GM18502 (cell line): ENCODE results near the gene PISD.

Experiments
- ATAC-seq: cut with Tn5 transposase; IDR thresholded peaks from one replicate; pipeline ENCODE4 v1.9.1; 2021; ENCODE audit warnings: mild to moderate bottlenecking; ENCODE audit not compliant: unreplicated experiment, poor library complexity

Gene PISD

GRCh38 chr22:31653944-31654343 lies 8.1 kb downstream of the PISD start:
- ATAC-seq, result no peak

- no peak for ATAC-seq
Measured at GRCh38 chr22:31652911-31653684, 8.9 kb downstream of the PISD start.

DNA sequence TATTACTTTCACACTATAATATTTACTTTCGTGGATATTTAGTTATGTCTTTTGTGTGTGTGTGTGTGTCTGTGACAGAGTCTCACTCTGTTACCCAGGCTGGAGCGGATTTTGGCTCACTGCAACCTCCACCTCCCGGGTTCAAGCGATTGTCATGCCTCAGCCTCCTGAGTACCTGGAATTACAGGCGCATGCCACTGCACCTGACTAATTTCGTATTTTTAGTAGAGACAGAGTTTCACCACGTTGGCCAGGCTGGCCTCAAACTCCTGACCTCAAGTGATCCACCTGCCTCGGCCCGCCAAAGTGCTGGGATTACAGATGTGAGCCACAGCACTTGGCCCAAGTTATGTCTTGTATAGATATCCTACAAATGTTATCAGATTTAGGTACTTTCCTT lies 9.9 kb downstream of the PISD start:
- ATAC-seq, result no peak

DNA sequence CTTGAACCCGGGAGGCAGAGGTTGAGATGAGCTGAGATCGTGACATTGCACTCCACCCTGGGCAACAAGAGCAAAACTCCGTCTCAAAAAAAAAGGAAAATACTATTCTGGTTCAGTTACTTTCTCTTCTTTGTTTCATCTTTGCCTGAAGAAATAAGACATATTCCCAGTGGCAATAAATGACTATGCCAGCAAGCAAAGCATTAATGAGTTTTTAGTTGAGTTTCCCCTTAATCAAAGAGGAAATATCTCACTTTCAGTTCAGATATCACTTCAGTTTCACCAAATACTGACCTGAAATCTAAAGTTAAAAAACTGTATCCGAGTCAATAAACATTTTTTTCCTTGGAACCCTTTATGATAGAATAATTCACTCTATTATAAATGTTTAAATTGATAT lies 10.4 kb downstream of the PISD start:
- no peak for ATAC-seq

- no peak for ATAC-seq
Measured at GRCh38 chr22:31650391-31650790, 11.6 kb downstream of the PISD start.

DNA sequence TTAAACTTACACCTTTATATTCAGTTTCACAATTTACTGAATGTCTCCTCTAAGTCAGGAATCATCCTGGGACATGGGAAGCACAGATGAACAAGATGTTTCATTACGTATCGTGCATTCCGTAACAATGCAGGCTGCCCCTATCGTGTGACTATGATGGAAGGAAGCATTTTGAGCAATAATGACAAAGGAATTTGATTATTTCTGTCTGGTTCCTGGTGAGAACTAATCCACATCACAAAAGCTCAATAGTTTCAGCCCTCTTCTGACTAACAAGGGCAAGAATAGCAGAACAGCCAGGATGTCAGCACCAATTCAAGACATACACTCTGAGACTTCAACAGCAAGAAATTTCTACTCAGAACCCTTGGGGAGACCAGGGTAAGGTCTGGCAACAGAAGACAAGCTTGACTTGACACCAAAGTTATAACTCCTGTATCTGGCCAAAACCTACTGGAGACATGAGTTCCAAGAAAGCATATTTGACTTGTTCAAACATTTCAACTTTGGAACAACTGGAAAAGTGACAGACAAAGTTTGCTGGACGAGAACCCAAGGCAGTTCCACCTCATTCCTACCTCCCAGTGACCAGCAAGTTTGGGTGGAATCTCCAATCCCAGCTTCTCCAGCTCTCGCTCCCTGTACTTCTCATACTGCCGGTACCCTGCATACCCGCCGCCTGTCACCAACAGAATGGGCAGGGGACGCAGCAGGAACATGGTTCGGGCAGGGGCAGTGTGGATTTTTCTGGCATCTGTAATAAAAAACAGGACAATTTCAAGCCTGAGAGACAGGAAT lies 14.3 kb downstream of the PISD start:
- no peak for ATAC-seq

DNA sequence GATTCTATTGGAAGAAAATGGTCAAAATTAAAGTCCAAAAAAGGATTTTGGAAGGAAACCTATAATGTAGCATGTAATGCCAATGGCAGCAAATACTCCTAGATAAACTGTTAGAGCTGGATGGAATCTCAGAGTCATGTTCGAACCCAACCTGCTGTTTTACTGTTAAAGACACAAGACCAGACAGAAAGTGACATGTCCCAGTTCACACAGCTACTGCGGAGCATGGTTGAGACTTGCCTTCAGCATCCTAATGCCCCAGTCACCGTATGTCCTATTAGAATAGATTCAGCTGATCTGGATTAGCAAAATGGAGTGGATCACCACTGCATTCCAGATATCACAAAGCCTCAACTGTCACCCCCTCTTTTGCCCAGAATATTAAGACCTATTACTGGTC lies 14.9 kb downstream of the PISD start:
- no peak for ATAC-seq

GRCh38 chr22:31646186-31647019 lies 15.6 kb downstream of the PISD start:
- ATAC-seq, result peak; percentile 55

DNA sequence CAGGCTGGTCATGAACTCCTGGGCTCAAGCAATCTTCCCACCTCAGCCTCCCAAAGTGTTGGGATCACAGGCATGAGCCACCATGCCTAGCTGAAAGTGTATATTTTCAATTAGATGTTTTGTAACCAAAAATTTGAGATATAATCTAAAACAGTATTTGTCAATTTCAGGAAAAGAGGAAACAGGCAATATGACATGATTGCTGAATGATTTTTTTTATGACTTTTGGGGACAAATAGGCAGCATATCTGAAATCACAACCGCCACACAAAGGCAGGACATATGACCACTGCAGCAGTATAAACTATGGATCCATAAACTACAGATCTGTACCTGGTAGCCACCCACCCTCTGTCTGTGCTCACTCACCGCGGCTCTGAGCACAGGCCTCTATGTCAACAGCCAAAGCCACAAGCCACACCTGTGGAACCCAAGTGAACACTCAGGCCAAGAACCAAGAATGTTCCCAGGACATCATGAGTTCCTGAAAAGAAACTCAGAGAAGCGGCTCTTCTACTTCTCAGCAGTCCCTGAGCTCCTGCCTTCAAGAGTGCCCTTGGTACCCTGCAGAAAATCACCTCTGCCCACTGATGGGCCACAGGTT lies 22.5 kb downstream of the PISD start:
- no peak for ATAC-seq

- ATAC-seq, result peak; percentile 45
Measured at GRCh38 chr22:31637891-31638618, 24.0 kb downstream of the PISD start.

- peak; percentile 55 for ATAC-seq
Measured at GRCh38 chr22:31637447-31637890, 24.5 kb downstream of the PISD start.

DNA sequence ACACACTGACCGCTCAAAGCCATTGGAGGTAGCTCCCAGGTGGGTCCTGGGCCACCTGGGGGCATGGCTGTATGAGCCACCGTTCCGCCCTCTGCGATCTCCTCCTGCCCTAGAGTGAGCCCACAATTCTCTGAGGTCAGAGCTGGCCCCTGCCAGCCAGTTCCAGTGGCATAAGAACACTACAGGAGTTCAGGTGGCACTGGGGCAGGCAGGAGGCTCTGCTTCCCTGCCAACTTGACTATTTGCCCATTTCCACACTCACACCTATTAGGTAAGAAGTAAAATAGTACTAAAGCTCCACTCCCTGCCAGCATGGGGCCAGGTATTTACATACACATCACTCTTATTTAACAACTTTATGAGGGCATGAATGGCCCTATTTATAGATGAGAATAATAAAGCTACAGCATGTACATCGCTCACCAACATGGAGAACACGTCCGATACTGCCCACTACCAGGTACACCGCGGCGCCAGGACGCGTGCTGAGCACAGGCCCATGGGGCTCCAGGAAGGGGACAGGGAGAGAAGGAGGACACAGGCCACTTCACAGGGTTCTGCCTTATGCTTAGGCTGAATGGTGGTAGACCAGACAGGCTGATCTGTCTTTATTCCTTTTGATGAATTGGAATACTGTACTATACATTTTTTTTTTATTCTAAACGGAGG lies 26.2 kb downstream of the PISD start:
- no peak for ATAC-seq

DNA sequence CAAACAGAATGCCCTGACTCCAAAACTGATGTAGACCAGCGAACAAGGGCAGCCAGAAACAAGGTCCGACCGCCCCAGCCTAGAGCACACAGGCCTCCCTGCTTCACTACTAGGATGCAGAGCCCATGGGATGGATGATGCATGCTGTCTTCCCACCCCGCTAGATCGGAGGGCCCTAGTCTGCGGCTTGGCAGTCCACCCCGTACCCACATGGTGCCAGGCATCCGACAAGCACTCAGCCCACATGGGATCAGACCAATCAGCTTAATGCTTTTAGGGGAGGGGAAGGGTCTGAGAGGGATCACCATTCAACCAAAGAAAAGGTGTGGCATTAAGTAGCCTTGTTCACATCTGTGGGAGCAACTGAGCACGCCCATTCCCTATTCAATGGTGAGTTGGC lies 30.6 kb downstream of the PISD start:
- no peak for ATAC-seq

- peak; percentile 59 for ATAC-seq
Measured at GRCh38 chr22:31630331-31631329, 31.4 kb downstream of the PISD start.

GRCh38 chr22:31629741-31630184 lies 32.3 kb downstream of the PISD start:
- no peak for ATAC-seq

DNA sequence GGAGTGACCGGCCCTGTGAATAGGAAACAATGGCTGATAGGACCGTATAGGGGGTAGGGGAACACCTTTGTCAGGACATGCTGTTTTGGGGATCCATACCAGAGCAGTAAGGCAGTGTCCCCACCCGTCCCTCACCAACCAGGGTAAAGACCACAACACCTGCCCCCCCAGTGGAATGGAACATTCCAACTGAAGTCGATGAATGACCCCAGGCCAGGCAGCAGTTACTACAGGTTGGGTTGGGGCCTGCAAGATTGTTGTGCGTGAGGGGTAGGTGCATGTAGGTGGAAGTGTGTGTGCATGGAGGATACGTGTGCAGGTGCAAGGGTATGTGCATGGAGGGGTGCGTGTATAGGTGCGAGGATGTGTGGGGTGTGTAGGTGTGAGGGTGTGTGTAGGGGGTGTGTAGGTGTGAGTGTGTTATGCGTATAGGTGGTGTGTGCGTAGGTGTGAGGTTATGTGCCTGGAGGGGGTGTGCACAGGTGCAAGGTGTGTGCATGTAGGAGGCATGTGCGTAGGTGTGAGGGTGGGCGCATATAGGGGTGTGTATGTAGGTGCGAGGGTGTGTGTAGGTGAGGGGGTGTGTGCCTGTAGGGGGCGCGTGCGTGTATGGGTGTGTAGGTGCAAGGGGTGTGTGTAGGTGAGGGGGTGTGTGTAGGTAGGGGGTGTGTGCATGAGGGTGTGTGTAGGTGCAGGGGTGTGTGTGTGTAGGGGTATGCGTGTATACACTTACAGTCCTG lies 32.9 kb downstream of the PISD start:
- ATAC-seq, result no peak

GRCh38 chr22:31628362-31628761 lies 33.7 kb downstream of the PISD start:
- no peak for ATAC-seq
